Middle frontal gyrus (tissue), 1 donor: ENCODE measurements around the gene CENPC.
"Not testable (repeated sequence)": the region's sequence is repeated elsewhere in the genome, so short reads cannot be mapped to it uniquely, and the experiment has no call there.

Experiments
- DNase-seq: peaks from one replicate; pipeline ENCODE4 v3.0.0-alpha.2; 2015; ENCODE audit warnings: low spot score; ENCODE audit errors: extremely low spot score

Gene CENPC

DNA sequence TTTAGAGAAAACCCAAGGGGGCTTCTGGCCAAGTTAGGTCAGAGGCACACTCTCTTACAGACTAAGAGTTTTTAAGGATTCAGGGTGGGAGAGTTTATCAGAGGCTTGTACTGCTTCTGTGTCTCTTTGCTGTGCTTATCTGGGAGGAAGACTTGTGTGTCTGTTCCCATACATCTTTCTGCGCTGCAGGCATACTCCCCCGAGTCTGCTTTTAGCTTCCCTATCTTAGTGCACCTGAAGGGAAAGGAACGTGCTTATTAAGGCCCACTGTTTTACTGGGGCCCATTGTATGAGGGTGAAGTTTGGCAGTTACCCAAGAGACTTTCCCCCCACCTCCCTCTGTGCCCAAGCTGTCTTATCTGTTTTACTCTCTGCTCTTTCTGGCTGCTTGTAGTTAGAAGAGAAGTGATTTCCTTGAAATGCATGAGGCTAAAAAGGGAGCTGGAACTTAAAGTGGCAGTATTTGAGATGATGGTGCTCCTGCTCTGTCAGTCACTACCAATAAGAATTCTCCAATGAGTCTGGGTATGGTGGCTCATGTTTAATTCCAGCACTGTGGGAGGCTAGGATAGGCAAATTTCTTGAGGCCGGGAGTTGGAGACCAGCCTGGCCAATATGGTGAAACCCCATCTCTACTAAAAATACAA lies 7.0 kb upstream of the CENPC start:
- DNase-seq: not testable (repeated sequence)

DNA sequence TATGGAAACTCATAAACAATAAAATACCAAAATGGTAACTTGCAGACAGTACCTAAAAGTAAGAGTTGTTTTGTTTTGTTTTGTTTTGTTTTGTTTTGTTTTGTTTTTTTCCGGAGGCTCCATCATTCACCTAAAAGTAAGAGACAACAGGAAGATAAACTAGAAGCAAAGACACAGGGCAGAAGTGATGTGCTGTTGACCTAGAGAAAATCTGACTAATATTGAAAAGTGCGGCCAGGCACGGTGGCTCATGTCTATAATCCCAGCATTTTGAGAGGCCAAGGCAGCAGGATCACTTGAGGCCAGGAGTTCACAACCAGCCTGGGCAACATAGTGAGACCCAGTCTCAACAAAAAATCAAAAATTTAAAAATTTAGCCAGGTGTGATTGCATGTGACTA lies 5.6 kb upstream of the CENPC start:
- no peak for DNase-seq

DNA sequence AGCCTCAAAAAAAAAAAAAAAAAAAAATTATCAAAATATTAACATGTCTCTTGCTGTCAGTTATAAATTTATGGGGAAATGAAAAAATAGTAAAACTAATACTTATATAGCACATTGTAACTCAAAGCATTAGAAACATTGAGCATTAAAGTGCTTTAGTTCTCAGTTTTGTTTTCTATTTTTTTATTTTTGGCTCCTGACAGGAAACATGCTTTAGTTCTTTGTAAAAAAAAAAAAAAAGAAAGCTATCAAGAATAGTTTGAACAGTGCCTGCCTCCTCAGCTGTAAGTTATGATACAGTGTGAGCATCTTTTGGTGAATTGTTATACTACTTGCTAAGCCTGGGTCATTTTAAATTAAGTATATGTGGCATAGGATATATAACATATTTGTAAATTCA lies 5.1 kb upstream of the CENPC start:
- no peak for DNase-seq

DNA sequence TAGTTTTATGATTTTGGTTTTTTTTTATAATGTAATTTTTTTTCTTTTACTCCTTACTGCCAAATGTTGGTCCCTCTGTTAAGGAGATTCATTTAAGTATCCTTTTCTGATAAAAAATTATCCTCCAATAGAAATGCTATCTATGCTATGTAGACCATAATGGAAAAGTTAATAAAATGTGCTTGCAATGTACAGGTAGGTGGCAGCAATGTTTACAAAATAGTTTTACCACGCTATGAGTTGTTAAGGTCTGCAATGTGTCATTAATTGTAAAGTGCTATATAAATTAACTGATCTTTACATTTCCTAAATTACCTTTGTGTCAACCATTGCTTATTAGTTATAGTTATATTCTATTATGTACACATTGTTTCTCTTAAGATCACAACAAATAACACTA lies 3.8 kb upstream of the CENPC start:
- no peak for DNase-seq

DNA sequence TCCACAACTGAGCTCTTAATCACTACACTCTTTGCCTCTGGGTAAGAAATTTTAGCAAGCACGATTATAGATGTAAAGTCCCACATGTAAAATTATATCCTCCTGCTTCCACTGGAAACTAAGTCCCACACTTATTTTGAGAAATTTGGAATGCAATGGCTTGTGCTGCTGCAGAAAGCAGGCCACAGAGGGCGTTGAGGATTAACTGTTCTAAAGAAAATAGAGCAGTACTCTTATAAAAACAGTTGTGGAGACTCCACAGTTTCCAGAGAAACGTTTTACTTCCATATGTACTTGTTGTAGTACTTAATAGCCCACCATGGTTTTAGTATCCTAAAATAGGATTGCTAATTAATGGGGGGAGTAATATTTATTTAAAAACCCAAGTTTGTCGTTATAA lies 1.7 kb upstream of the CENPC start:
- DNase-seq: no peak

DNA sequence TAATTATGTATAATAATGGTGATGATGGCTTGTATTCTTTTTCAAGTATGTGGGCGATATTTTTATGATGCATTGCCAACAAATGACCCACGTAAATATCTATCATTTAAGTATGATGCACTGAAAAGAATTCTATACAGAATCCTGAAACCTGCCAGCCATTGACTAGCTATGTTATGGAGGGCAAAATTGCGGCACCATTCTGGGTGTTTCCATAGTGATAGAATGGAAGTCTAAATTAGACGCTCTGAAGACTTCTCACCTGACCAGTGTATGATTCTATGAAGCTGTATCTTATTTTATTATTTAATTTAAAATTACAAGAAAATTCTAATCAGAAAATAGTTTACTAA lies 677 bp upstream of the CENPC start:
- no peak for DNase-seq

DNA sequence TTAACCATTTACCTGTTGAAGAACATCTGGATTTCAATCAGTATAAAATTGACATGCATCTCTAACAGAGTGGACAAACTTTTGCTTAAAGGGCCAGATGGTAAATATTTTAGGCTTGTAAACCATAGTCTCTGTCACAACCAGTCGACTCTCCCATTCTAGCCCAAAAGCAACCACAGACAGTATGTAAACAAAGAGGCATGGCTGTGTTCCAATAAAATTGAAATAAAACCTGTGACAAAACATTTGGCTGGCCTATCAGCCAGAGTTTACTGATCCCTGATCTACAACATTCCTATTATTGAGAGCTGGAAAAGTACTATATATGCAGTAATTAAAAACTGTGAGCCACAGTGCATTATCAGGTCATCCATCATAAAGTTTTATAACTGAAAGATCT lies 3.2 kb downstream of the CENPC start:
- no peak for DNase-seq

DNA sequence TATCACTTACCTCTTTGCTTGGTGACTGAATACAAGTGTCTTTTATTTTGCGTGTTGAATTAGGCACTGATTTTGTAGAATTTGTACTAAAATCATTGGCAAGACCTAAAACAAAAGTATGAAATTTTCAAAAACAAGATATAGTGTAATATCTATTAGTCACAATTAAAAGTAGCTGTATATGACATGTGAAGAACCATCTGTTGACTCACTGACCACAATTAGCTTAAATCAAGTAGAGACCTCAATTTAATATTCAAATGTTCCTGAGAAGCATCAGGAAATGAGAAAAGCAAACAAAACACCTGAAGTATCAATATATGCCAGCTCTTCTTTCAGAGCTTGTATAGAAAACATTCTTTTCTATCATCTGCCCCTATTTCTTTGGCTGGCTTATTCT lies 5.5 kb downstream of the CENPC start:
- no peak for DNase-seq

DNA sequence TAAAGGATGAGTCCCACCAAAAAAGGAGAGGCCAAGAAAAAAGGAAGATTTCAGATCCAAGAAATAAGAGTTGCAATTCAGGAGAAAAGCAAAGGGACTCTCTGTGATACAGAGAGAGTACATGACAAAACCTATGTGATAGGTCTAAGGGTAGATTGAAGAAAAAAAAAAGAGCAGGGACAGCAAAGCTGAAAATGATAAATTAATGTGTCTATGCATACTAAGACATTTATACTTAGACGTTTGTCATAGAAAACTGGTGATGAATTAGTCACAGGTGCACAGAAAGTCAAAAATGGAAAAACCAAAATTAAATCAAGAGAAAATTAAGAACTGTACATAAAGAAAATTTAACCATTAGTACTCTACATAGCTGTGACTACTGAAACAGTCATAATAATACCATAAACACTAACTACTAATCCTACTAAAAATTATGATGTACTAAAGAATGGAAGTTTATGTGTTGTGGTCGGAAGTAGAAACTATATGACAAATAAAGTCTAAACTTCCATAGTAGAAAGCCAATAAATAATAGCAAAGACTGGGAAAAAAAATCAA lies 9.9 kb downstream of the CENPC start:
- no peak for DNase-seq

DNA sequence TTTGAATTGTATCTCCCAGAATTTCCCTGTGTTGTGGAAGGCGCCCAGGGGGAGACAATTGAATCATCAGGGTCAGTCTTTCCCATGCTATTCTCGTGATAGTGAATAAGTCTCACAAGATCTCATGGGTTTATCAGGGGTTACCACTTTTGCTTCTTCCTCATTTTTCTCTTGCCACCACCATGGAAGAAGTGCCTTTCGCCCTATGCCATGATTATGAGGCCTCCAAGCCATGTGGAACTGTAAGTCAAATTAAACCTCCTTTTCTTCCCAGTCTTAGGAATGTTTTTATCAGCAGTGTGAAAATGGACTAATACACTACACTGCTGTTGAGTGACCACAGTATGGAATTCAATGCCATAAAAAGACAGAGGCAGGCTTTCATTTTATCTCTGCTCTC lies 12.2 kb downstream of the CENPC start:
- DNase-seq: no peak

DNA sequence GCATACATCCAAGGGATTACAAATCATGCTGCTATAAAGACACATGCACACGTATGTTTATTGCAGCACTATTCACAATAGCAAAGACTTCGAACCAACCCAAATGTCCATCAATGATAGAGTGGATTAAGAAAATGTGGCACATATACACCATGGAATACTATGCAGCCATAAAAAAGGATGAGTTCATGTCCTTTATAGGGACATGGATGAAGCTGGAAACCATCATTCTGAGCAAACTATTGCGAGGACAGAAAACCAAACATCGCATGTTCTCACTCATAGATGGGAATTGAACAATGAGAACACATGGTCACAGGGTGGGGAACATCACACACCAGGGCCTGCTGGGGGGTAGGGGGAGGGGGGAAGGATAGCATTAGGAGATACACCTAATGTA lies 12.9 kb downstream of the CENPC start:
- DNase-seq: not testable (repeated sequence)

DNA sequence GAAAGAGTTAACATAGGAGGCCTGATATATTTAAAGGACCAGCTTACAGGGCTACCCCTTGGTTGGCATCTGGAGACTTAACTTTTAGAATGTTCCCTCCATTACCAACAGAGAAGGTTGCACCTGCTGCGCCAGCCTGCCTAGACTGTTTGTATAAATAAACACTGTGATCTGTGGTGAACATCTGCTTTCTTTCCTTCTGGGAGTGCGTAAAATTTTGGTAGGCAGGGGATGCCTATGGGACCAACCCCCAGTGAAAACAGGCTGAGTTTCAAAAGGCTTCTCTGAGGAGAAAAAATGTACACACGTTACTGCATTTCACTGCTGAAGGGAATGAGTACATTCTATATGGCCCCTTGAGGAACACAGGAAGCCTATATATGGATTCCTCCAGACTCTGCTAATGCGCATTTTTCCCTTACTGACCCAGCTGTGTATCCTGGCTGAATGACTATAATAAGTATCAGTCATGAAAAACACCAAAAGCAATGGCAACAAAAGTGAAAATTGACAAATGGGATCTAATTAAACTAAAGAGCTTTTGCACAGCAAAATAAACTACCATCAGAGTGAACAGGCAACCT lies 13.8 kb downstream of the CENPC start:
- DNase-seq: no peak

DNA sequence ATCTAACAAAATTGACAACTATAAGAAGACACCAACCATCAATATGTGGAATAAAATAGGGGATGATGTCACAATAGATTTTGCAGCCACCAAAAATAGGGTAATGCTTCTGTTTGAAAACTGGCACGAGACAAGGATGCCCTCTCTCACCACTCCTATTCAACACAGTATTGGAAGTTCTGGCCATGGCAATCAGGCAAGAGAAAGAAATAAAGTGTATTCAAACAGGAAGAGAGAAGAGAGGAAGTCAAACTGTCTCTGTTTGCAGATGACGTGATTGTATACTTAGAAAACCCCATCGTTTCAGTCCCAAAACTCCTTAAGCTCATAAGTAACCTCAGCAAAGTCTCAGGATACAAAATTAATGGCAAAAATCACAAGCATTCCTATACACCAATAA lies 21.2 kb downstream of the CENPC start:
- not testable (repeated sequence) for DNase-seq

DNA sequence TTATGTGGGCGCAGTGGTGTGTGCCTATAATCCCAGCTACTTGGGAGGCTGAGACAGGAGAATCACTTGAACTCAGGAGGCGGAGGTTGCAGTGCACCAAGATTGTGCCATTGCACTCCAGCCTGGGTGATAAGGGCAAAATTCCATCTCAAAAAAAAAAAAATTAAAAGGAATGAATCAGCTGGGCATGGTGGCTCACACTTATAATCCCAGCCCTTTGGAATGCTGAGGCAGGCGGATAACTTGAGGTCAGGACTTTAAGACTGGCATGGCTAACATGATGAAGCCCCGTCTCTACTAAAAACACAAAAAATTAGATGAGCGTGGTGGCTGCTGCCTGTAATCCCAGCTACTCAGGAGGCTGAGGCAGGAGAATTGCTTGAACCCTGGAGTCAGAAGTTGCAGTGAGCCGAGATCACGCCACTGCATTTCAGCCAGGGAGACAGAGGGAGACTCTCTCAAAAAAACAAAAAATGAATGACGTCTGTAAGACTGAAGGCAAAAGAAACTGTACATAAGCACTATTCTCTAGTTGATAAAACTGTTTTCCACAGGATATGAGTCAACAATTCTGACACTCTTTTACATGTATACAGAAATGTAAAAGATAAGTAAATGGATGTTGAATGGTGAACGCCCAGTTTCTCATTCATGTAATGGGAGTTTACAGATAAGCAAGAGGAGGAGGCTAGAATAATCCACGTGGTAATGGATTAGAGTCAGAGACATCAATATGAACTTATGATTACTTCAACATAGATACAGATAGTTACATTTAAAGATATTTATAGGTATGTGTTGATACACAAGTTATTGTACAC lies 22.2 kb downstream of the CENPC start:
- DNase-seq: no peak

DNA sequence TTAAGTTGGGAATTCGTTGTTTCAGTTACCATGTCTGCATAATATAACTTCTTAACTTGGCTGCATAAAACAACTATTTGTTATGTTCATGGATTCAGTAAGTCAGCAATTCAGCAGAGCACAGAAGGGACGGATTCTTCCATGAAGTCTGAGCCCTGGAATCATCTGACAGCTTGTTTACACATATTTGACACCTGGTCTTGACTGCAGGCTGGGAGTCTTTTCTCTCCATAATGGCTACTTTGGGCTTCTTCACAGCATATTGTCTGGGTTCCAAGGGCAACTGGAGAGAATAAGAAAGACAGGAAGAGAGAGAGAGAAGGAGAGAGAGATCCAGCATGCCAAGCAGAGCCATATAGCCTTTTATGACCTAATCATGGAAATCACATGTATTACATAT lies 23.1 kb downstream of the CENPC start:
- DNase-seq: no peak

DNA sequence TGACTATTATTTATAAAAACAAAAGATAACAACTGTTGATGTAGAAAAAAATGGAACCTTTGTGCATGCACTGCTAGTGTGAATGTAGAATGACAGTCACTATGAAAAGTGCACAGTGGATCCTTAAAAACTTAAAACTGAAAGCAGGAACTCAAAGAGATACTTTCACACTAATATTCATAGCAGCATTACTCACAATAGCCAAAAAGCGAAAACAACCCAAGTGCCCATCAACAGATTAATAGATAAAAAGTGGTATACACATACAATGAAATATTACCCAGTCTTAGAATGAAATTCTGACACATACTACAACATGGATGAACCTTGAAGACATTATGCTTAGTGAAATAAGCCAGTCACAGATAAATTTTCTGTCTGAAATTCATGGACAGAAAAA lies 23.8 kb downstream of the CENPC start:
- no peak for DNase-seq

DNA sequence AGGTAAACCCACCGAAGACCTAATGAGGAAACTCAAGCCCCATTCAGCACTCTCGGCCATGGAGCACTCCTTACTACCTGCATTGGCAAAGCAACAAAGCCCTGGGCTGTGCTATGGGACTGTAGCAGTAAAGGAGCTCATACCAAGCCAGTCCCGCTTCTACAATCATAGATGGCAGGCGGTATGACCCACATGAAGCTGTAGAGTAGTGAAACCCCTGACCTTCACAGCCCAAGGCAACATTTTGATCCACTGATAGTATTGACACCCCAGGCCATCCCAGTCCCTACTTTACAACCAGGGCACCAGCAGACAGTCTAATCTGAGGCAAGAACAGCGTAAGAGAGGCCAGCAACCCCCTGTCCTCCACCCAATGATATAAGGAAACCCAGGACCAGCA lies 25.2 kb downstream of the CENPC start:
- DNase-seq: no peak

DNA sequence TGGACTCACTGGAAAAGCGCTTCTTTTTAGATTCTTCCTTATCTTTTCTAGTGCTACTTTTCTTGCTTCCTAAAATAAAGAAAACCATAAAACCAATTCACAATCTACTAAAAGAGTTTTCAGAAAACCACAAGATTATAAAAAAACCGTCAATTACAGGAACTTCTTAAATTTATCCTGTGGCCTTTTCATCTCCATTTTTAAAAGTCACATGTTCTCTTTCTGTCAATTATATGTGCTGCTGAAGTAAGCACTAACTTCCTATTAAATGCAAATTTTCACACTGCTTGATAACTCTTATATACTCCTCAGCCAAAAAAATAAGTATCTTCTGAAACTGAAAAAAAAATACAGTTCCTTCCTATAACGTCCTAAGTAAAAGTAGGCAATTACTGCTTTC lies 32.8 kb downstream of the CENPC start:
- no peak for DNase-seq

DNA sequence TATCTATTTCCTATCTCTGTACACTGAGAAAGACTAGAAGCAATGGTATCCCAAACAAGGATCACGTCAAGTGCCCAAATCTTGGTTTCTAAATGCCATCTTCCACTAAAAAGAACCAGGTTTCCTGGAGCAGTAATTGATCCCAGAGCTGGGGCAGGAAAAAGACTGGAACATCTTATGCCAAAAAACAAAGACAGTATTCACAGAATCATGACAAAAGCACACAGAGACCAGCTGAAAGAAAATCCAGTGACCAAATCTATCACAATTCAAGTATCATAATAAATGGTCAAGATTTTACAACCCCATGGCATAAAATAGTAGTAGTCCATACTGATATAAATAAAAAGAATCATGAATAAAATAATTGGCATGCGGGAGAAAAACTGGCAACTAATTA lies 44.9 kb downstream of the CENPC start:
- DNase-seq: no peak

DNA sequence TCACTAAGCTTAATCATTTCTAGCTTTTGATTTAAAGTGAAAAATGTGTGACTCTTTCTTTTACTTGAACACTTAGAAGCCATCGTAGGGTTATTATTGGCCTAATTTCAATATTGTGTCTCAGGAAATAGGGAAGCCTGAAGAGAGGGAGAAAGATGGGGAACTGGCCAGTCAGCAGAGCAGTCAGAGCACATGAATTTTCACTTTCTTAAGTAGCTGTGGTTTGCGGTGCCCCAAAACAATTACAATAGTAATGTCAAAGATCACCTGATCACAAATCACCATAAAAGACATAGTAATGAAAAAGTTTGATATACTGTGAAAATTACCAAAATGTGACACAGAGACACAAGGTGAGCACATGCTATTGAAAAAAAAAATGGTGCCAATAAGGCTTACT lies 45.5 kb downstream of the CENPC start:
- DNase-seq: no peak

DNA sequence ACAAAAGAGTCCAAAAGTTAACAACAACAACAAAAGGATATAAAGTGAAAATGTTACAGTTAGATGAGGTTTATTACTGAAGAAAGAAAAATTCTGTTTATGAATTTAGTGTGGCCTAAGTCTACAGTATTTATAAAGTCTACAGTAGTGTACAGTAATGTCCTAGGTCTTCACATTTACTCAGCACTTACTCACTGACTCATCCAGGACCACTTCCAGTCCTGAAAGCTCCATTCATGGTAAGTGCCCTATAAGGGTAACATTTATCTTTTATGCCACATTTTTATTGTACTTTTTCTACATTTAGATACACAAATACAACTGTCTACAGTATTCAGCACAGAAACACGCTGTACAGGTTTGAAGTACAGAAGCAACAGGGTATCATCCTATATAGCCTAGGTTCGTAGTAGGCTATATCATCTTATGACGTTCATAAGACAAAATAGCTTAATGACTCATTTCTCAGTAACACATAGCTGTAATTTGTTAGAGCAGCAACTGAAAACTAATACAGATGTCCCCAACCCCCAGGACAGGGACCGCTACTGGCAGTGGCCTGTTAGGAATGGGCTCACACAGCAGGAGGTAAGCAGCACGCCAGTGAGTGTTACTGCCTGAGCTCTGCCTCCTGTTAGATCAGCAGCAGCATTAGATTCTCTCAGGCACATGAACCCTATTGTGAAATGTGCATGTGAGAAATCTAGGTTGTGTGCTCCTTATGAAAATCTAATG lies 61.3 kb downstream of the CENPC start:
- DNase-seq: no peak

DNA sequence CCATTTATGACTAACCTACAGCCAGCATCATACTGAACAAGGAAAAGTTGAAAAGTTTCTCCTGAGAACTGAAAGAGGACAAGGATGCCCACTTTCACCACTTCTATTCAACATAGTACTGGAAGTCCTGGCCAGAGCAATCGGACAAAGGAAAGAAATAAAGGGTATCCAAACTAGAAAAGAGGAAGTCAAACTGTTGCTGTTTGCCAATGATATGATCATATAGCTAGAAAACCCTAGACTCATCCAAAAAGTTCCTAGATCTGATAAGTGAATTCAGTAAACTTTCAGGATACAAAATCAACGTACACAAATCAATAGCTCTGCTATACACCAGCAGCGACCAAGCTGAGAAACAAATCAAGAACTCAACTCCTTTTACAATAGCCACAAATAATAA lies 64.5 kb downstream of the CENPC start:
- DNase-seq: no peak
